Measurements from ENCODE around the gene MAMDC2.

MAMDC2 gene

DNA sequence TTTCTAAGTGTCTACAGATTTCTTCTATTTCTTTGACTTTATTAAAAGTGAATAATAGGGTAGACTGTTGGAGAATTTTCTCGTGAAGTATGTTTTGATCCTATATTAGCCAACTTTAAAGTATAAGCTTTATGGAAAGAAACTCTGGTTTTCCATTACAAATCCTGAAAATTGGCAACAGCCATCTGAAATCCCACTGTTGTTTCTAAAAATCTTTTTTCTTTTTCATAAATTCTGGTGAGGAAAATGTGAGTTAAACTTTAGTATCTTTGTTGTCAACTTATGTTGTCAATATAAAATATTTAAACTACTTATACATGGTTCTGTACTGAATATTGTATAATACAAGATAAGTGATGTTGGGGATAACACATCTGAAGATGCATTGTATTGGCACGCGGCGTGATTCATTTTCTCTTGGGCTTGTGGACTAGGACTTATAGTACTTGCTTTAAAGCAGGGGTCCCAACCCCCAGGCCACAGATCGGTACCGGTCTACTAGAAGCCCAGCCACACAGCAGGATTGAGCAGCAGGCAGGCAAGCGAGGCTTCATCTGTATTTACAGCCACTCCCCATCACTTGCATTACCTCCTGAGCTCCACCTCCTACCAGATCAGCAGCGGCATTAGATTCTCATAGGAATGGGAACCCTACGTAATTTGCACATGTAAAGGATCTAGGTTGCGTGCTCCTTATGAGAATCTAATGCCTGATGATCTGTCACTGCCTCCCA is 12.7 kb downstream of the MAMDC2 start:
- H3K27ac ChIP-seq: no peak overlapping the region

DNA sequence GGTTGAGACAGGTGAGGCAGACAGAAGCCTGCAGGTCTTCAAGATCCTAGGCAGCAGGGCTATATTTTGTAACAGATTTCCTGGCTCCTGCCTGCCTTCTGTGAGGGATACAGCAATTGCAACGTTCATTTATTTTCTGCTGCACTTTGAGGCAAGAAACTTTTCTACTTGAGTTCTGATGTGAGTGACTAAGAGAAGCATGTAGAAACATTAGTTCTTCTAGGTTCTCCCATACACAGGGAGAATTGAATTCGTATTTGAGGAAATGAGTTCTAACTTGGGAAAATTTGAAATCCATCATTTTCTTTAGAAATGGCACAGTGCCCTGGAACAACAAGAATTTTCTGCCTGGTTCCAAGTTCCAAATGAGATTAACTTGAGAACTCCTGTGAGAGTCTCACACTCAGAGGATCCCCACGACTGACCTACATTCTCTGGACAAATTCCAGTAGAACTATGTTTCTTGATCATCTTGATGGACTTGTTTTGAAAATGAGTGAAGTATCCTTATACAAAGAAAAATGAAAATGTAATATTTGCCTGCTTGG is 15.0 kb downstream of the MAMDC2 start:
- H3K27ac ChIP-seq: no peak overlapping the region
- no peak for TF ChIP-seq CTCF (conservative IDR thresholded peaks at IDR 0.05)

More for the DNA sequence above, 12.7 kb downstream of the MAMDC2 start:
- TF ChIP-seq CTCF (conservative IDR thresholded peaks at IDR 0.05): no peak

GRCh38 chr9:70060148-70060882 is 16.7 kb downstream of the MAMDC2 start:
- TF ChIP-seq CTCF (conservative IDR thresholded peaks at IDR 0.05): no peak
- H3K27ac ChIP-seq: no peak overlapping the region

DNA sequence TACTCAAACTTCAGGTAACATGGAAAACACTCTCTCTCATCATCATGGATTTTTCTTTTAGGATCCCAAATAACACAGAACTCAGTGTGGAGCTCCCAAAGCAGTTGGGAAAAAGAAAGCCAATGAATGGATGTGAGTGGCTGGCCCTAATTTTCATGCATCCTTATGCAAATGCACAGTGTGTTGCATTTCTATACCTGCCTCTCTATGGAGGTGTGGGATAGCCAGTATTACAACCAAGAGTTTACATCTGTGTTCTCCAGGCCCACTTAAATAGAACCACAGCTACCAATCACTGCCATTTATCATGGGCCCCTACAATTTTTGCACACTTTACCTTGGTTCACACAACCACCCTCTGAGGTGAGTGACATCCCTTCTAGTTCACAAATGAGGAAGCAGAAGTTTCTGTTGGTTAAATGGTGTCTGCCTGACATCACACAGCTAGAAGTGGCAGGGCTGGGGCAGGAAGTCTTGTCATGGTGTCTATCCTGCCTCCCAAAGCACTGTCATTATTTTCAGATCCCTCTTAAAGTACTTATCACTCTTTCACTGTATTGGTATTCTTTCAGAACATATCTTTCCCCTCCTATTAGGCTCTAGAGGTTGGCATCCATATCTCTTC is 17.3 kb downstream of the MAMDC2 start:
- no peak overlapping the region for H3K27ac ChIP-seq
- no peak for TF ChIP-seq CTCF (conservative IDR thresholded peaks at IDR 0.05)

DNA sequence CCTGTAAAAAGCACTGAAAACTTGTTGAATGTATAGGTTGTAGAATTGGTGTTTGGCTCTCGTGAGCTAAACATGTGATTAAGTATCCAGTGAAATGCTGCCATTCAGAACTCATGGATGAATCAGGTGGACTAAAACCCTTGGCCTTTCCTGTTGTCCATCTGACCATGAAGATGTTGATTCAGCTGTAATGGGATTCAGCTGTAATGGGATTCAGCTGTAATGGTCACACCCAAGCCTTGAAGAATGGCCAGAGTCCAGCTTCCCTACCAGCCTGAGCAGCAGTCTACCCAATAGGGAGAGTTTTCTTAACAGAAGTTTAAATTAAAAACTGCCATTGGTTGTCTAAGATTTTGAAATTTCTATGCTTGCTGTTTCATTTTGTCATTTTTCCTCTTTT is 18.1 kb downstream of the MAMDC2 start:
- TF ChIP-seq CTCF (conservative IDR thresholded peaks at IDR 0.05): no peak
- no peak overlapping the region for H3K27ac ChIP-seq

DNA sequence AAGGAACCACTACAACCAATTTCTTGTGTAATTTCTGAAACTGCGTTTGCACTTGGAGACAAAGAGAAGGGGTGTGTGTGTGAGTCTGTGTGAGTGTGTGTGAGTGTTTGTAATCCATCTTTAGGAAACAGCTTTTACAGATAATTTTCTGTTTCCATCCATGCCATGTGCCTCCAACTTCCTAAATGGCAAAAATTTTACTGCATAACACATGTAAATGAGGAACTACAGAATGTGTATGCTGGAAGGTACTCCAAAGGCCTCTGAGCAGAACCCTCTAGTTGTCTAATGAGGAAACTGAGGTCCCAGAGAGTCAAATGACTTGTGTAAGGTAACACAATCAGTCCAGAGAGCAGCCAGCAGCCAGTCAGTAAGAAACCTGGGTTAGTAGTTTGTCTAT is 20.8 kb downstream of the MAMDC2 start:
- no peak overlapping the region for H3K27ac ChIP-seq

More for the DNA sequence above, 20.8 kb downstream of the MAMDC2 start:
- no peak for TF ChIP-seq CTCF (conservative IDR thresholded peaks at IDR 0.05)

Measured in VCaP (cell line).